ENCODE results near the gene TNC. TPM values are rescaled to one million over a fixed set of nuclear protein-coding genes. Genes with fewer than 3 reads are reported as not detected.
A peak's percentile ranks its signal among the peaks of the same experiment; 100 is the strongest.

Gene TNC
- total RNA-seq (100 to 1,000 TPM in 4 of 5 donors, 10 to 100 TPM in 1; 52.2 to 265 (median 110) TPM), polyA plus RNA-seq (10 to 100 TPM in 1 of 3 donors, 1 to 10 TPM in 2; 3.5 to 14.6 (median 6.1) TPM)
- long read RNA-seq, donor 1, partial matches to known transcripts, result 5 of 5 reads
- long read RNA-seq, donor 1, other reads (novel, unspliced or antisense), result 0 of 5 reads
- long read RNA-seq, donor 2, result 0 reads
- long read RNA-seq, donor 3, result 0 reads
- long read RNA-seq, donor 4, result 0 reads
- long read RNA-seq, donor 5, full-length matches to known transcripts, result 1 of 93 reads
- long read RNA-seq, donor 5, partial matches to known transcripts, result 85 of 93 reads
- long read RNA-seq, donor 5, other reads (novel, unspliced or antisense), result 7 of 93 reads
- long read RNA-seq, donor 6, partial matches to known transcripts, result 11 of 11 reads
- long read RNA-seq, donor 6, other reads (novel, unspliced or antisense), result 0 of 11 reads
- long read RNA-seq, donor 7, full-length matches to known transcripts, result 1 of 46 reads
- long read RNA-seq, donor 7, partial matches to known transcripts, result 45 of 46 reads
- long read RNA-seq, donor 7, other reads (novel, unspliced or antisense), result 0 of 46 reads
- long read RNA-seq, donor 8, result 0 reads
- long read RNA-seq, donor 9, partial matches to known transcripts, result 18 of 19 reads
- long read RNA-seq, donor 9, other reads (novel, unspliced or antisense), result 0 of 19 reads
- long read RNA-seq, donor 10, partial matches to known transcripts, result 7 of 7 reads
- long read RNA-seq, donor 10, other reads (novel, unspliced or antisense), result 0 of 7 reads

DNA sequence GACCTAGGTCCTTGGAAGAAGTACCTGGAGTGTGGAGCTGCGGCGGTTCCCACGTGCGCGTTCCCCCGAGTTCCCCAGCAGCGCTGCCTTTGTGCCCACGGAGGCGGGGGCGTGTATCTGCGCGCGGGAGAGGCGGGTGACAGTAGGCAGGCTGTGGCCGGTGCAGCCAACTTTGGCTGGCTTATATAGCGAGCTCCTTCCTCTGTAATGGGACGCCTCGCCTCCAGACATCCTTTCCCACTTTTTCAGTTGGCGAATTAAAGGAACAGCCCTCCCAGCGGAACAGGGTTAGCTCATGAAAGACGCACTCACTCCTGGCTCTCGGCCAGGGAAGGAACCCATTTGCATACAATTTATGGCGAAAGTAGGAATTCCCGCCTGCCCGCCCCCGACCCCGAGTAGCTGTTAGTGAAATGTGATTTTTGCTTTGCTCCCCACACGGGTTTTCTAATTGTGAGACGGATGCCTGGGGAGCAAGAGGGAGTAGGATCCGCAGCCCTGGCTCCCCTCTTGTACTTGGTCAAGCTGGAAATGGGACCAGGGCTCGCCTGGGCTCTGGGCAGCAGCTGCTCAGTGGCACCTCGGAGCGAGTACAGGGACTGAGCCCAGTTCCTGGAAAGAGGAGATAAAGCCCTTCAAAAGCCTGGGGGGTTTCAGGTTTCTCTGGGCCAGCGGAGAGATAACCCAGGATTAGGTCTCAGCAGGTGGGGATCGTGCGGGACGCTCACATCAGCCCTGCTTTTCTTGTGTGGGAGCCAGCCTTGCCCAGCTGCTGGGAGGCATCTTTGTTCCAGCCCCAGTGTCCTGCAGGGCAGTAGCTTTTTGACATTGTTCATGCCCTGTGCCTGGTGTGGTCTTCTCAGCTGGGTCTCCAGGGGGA, at the start of gene TNC:
Gene TNC, minus strand, starts transcription at position 159 of the 880 bp plus-strand sequence. CDS start 27,139 bp downstream, outside the sequence.
- Histone ChIP-seq H3K36me3 (no peaks in the 10 kb centered on the region), H3K9me3 (no peaks in the 10 kb centered on the region), H3K27ac (peak within 1 kb of the TSS; percentile 49 to 88 (median 80)), H3K4me1 (peaks cover 0 to 27% (median 16%) of the 10 kb centered on the region in 4 donors), H3K4me3 (peak within 1 kb of the TSS; percentile 34 to 48 (median 44)), H3K27me3 (peaks cover 0 to 25% (median 0%) of the 10 kb centered on the region in 3 donors)
- DNase-seq, result peak; percentile 37 to 90
- intact Hi-C loops (cut with DNase I; ENCODE audit: low total_unique reads), result no loop called here
- 0 to 2% (median 1%) methylated on average over 28 to 37 of the region's 37 CpGs for WGBS, 5 donors
- TF ChIP-seq EP300 (IDR thresholded peaks at IDR 0.05) (no peak), POLR2A (IDR thresholded peaks at IDR 0.05) (no peak), POLR2AphosphoS5 (IDR thresholded peaks at IDR 0.05) (peak; percentile 71 to 88 (median 75))

DNA sequence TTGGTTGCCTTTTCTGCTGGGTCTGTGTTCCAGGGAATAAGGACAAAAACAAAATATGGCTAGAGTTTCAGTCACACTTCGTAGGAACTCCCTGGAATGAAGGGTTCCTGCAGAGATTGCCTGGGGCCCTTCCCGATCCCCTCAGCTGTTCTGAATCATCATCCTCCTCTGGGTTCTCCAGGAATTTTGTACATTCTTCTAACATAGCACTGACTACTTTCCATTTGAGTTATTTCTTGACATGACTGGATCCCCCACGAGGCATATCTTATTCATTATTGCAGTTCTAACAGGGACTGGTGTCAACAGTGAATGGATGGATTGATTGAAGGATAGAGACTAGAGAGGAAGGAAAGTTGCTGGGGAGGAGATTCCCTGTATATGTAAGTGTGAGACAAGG, 49.2 kb upstream of the TNC start:
- no peak overlapping the region for H3K27ac ChIP-seq
- TF ChIP-seq, protein P1, sequence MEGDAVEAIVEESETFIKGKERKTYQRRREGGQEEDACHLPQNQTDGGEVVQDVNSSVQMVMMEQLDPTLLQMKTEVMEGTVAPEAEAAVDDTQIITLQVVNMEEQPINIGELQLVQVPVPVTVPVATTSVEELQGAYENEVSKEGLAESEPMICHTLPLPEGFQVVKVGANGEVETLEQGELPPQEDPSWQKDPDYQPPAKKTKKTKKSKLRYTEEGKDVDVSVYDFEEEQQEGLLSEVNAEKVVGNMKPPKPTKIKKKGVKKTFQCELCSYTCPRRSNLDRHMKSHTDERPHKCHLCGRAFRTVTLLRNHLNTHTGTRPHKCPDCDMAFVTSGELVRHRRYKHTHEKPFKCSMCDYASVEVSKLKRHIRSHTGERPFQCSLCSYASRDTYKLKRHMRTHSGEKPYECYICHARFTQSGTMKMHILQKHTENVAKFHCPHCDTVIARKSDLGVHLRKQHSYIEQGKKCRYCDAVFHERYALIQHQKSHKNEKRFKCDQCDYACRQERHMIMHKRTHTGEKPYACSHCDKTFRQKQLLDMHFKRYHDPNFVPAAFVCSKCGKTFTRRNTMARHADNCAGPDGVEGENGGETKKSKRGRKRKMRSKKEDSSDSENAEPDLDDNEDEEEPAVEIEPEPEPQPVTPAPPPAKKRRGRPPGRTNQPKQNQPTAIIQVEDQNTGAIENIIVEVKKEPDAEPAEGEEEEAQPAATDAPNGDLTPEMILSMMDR (IDR thresholded peaks at IDR 0.05), result no peak
- TF ChIP-seq POLR2A (IDR thresholded peaks at IDR 0.05), result no peak
- TF ChIP-seq EP300 (IDR thresholded peaks at IDR 0.05), result no peak
- TF ChIP-seq POLR2AphosphoS5 (IDR thresholded peaks at IDR 0.05), result no peak
- intact Hi-C loops (cut with DNase I; ENCODE audit: low total_unique reads), result no loop called here
- H3K36me3 ChIP-seq, result no peaks in the 10 kb centered on the region
- DNase-seq, result no peak
- WGBS, 5 donors, result 66 to 79% (median 76%) methylated on average over 3 of the region's 3 CpGs
- no peaks in the 10 kb centered on the region for H3K9me3 ChIP-seq
- no peak overlapping the region for H3K4me3 ChIP-seq
- no peaks in the 10 kb centered on the region for H3K4me1 ChIP-seq
- H3K27me3 ChIP-seq, result no peaks in the 10 kb centered on the region

DNA sequence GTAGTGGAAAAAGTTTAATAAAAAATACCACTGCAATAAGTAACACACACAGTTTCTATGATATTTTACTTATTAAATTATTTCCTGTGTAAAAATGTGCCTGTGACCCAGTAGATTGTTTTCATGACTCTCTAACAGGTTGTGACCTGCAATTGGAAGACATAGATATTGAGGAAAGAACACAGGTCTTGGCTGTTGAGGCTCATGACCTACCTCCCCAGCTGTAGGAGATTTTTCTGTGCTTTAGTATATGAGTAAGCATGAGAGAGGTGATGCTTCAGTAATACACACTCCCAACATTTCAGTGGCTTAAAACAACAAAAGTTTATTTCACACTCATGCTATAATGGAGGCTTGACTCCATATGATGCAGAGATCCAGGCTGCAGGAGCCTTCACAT, 47.3 kb upstream of the TNC start:
- no peak for DNase-seq
- H3K36me3 ChIP-seq, result no peaks in the 10 kb centered on the region
- H3K9me3 ChIP-seq, result no peaks in the 10 kb centered on the region
- H3K4me1 ChIP-seq, result no peaks in the 10 kb centered on the region
- H3K27ac ChIP-seq, result no peak overlapping the region
- intact Hi-C loops (cut with DNase I; ENCODE audit: low total_unique reads), result no loop called here
- no peak for TF ChIP-seq POLR2AphosphoS5 (IDR thresholded peaks at IDR 0.05)
- TF ChIP-seq POLR2A (IDR thresholded peaks at IDR 0.05), result no peak
- no peak for TF ChIP-seq EP300 (IDR thresholded peaks at IDR 0.05)
- TF ChIP-seq, protein P1 (IDR thresholded peaks at IDR 0.05), result no peak
- no peaks in the 10 kb centered on the region for H3K27me3 ChIP-seq
- no peak overlapping the region for H3K4me3 ChIP-seq

DNA sequence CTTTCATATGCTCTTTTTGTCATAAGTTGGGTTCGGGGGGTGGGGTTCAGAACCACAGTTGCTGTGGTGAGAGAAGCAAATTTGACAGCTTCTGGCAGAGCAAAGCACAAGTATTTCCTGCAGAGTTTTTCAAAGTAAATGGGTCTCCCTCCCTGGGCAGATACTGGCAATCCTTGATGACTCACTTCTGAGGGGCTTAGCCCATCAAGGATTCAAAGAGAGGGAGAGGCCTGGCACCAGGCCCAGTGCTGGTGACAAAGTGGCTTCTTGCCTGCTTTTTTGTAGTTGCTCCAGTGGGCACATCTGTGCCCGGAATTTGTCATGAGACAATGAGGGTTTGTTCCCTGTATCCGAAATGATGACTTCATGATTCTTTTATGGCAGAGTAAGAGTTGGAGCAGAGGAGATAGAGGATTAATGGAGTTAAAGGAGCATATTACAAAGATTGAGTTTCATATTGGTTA, 46.6 kb upstream of the TNC start:
- WGBS, 5 donors, result 54 to 83% (median 76%) methylated on average over 3 of the region's 3 CpGs
- Histone ChIP-seq H3K9me3 (no peaks in the 10 kb centered on the region), H3K4me1 (no peaks in the 10 kb centered on the region), H3K27me3 (no peaks in the 10 kb centered on the region), H3K27ac (no peak overlapping the region), H3K36me3 (no peaks in the 10 kb centered on the region), H3K4me3 (no peak overlapping the region)
- TF ChIP-seq, protein P1 (IDR thresholded peaks at IDR 0.05), result no peak
- TF ChIP-seq POLR2A (IDR thresholded peaks at IDR 0.05) (no peak), EP300 (IDR thresholded peaks at IDR 0.05) (no peak), POLR2AphosphoS5 (IDR thresholded peaks at IDR 0.05) (no peak)
- intact Hi-C loops (cut with DNase I; ENCODE audit: low total_unique reads), result no loop called here
- peak in 1 of 2 donors; percentile 57 for DNase-seq

All from stomach (tissue), 19 donors.